Suprapubic skin (tissue), 4 donors: ENCODE data around the gene ERGIC3. TPM values are rescaled to one million over a fixed set of nuclear protein-coding genes. Genes with fewer than 3 reads are reported as not detected.
A peak's percentile ranks its signal among the peaks of the same experiment; 100 is the strongest.
"Not testable (repeated sequence)": the region's sequence is repeated elsewhere in the genome, so short reads cannot be mapped to it uniquely, and the experiment has no call there.

Source experiments
- DNase-seq, 2 donors: peaks; one replicate each; pipeline ENCODE4 v3.0.0-alpha.2; 2019; ENCODE audit warnings: low spot score in 2 of 2
- H3K27ac ChIP-seq: fragments of 200-600 bp; sonication (generic); one replicate; pipeline ENCODE4 v1.5.1; 2019
- H3K27me3 ChIP-seq: fragments of 200-600 bp; sonication (generic); one replicate; pipeline ENCODE4 v1.5.1; 2019
- H3K36me3 ChIP-seq: fragments of 200-600 bp; sonication (generic); one replicate; pipeline ENCODE4 v1.5.1; 2019
- H3K4me1 ChIP-seq: fragments of 200-600 bp; sonication (generic); one replicate; pipeline ENCODE4 v1.5.1; 2019
- H3K4me3 ChIP-seq: fragments of 200-600 bp; sonication (generic); one replicate; pipeline ENCODE4 v1.5.1; 2019; ENCODE audit warnings: mild to moderate bottlenecking
- H3K9me3 ChIP-seq: fragments of 200-600 bp; sonication (generic); one replicate; pipeline ENCODE4 v1.5.1; 2019
- EP300 ChIP-seq: sonication (generic); formaldehyde crosslinking; IDR thresholded peaks from one replicate; pipeline ENCODE4 v1.6.1; 2017; ENCODE audit warnings: antibody characterized with exemption
- POLR2A ChIP-seq, 2 donors: fragments of 450-650 bp; IDR thresholded peaks; one replicate each; pipeline ENCODE4 v1.6.1; 2017; ENCODE audit warnings: antibody characterized with exemption in 2 of 2, mild to moderate bottlenecking in 2 of 2, moderate library complexity in 2 of 2
- POLR2AphosphoS5 ChIP-seq, 3 donors: sonication (generic); formaldehyde crosslinking; IDR thresholded peaks; one replicate each; pipeline ENCODE4 v1.6.1; 2017; ENCODE audit warnings: antibody characterized with exemption in 3 of 3
- WGBS: methylation state at CpG from one replicate; pipeline ENCODE4 v1.1.5; 2018; 5-methylcytosine and 5-hydroxymethylcytosine counted together
- total RNA-seq, 4 donors: library from RNA; depleted of rRNA; stranded (reverse); fragments of >200 nt; gene quantifications; one replicate each; pipeline ENCODE4 v1.1.0, GENCODE V29; 2016
- TF ChIP-seq, protein P1 (sequence below), 2 donors: fragments of 200-600 bp in 1 of 2; fragments of 450-650 bp in 1 of 2; sonication (generic) in 1 of 2; IDR thresholded peaks; one replicate each; pipeline ENCODE4 v1.5.1; 2016 to 2019; ENCODE audit warnings: antibody characterized with exemption in 2 of 2, mild to moderate bottlenecking in 1 of 2, moderate library complexity in 1 of 2

The ERGIC3 gene
- total RNA-seq, 4 donors from 2014 or later = 154 to 256 (median 225) TPM

DNA sequence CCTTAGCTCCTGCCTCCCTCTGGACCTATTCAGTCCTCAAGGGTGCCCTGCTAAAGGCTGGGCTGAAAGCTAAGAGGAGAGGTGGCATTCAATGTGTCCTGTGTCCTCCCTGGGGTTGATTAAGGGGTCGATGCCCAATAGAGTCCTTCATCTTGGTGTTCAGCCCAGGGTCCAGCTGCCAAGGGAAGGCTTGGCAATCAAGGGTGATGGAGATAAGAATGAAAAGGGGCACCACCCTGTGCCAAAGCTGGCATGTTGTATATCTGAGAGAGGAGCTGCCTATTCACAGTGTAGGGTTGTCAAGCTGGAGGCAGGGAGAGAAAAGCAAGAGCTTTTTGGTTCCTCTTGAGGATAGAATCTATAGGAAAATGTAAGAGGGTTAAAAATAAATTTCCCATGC lies 24.8 kb upstream of the ERGIC3 start:
- 65% methylated on average over 1 of the region's 1 CpG for WGBS
- Histone ChIP-seq H3K9me3 (no peaks in the 10 kb centered on the region), H3K4me3 (no peak overlapping the region), H3K27me3 (no peaks in the 10 kb centered on the region), H3K36me3 (peaks cover 30% of the 10 kb centered on the region), H3K27ac (no peak overlapping the region), H3K4me1 (no peaks in the 10 kb centered on the region)
- DNase-seq = no peak
- TF ChIP-seq EP300 = no peak
- TF ChIP-seq POLR2AphosphoS5 (IDR thresholded peaks at IDR 0.05) = no peak
- TF ChIP-seq, protein P1, sequence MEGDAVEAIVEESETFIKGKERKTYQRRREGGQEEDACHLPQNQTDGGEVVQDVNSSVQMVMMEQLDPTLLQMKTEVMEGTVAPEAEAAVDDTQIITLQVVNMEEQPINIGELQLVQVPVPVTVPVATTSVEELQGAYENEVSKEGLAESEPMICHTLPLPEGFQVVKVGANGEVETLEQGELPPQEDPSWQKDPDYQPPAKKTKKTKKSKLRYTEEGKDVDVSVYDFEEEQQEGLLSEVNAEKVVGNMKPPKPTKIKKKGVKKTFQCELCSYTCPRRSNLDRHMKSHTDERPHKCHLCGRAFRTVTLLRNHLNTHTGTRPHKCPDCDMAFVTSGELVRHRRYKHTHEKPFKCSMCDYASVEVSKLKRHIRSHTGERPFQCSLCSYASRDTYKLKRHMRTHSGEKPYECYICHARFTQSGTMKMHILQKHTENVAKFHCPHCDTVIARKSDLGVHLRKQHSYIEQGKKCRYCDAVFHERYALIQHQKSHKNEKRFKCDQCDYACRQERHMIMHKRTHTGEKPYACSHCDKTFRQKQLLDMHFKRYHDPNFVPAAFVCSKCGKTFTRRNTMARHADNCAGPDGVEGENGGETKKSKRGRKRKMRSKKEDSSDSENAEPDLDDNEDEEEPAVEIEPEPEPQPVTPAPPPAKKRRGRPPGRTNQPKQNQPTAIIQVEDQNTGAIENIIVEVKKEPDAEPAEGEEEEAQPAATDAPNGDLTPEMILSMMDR (IDR thresholded peaks at IDR 0.05) = no peak
- TF ChIP-seq POLR2A (IDR thresholded peaks at IDR 0.05) = no peak

DNA sequence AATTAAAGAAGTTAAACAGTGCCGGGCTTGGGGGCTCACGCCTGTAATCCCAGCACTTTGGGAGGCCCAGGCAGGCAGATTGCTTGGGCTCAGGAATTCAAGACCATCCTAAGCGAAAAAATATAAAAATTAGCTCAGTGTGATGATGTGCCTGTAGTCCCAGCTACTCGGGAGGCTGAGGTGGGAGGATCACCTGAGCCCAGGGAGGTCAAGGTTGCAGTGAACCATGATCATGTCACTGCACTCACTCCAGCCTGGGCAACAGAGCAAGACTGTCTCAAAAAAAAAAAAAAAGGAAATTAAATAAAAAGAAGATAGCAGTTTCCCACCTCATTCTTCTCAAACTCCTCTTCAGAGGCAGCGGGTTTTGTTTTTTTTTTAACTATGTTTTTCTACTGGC lies 24.1 kb upstream of the ERGIC3 start:
- not testable (repeated sequence) for H3K4me3 ChIP-seq, H3K27me3 ChIP-seq, H3K27ac ChIP-seq, H3K4me1 ChIP-seq, H3K9me3 ChIP-seq, DNase-seq
- WGBS = 80% methylated on average over 5 of the region's 5 CpGs
- peaks cover 24% of the 10 kb centered on the region for H3K36me3 ChIP-seq

DNA sequence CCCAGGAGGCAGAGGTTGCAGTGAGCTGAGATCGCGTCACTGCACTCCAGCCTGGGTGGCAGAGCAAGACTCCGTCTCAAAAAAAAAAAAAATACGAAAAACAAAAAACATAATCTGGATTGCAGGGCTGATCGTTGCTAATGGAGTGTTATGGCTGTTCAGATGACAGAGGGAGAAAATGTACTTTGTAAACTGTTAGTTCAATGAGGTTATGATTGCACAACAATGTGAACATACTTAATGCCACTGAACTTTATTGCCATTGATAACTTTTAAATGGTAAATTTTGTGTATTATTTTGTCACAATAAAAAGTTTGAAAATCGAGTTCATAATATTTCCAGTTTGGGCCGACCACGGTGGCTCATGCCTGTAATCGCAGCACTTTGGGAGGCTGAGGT lies 22.9 kb upstream of the ERGIC3 start:
- Histone ChIP-seq H3K27me3 (no peaks in the 10 kb centered on the region), H3K36me3 (peaks cover 14% of the 10 kb centered on the region), H3K9me3 (no peaks in the 10 kb centered on the region), H3K4me1 (no peaks in the 10 kb centered on the region), H3K4me3 (no peak overlapping the region), H3K27ac (no peak overlapping the region)
- WGBS = 85% methylated on average over 9 of the region's 9 CpGs
- no peak for TF ChIP-seq POLR2AphosphoS5 (IDR thresholded peaks at IDR 0.05)
- TF ChIP-seq POLR2A (IDR thresholded peaks at IDR 0.05) = no peak
- TF ChIP-seq EP300 = no peak
- TF ChIP-seq, protein P1 (IDR thresholded peaks at IDR 0.05) = no peak
- DNase-seq = no peak

DNA sequence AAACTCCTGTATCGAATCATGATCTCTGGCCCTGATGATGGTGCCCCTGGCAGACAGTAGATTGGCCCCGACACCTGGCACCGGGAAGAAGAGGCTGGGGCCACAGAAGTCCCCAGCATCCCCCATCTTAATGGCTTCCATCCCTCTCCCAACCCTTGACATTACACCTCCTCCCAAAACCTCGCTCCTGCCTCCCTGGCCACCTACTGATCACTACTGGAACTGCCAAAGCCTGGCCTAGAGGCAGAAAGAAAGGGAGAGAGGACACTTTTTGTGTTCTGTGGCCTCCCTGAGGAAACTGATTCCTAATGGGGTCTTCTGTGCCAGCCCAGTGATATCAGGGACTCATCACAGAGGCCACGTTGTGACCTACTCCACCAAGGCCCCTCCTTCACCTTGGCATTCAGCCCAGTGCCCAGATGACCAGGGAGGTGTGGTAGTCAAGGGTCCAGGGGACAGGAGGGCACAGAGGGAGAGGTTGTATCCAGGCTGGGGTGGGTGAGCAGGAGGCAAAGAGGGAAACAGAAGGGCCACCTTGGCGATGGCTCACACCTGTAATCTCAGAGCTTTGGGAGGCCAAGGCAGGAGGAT lies 18.5 kb upstream of the ERGIC3 start:
- TF ChIP-seq POLR2A (IDR thresholded peaks at IDR 0.05) = no peak
- TF ChIP-seq, protein P1 (IDR thresholded peaks at IDR 0.05) = peak in 1 of 2 donors; percentile 45
- TF ChIP-seq POLR2AphosphoS5 (IDR thresholded peaks at IDR 0.05) = no peak
- TF ChIP-seq EP300 = no peak
- Histone ChIP-seq H3K4me1 (no peaks in the 10 kb centered on the region), H3K27me3 (no peaks in the 10 kb centered on the region), H3K9me3 (no peaks in the 10 kb centered on the region), H3K36me3 (no peaks in the 10 kb centered on the region), H3K4me3 (no peak overlapping the region), H3K27ac (no peak overlapping the region)
- DNase-seq = no peak
- WGBS = 73% methylated on average over 6 of the region's 6 CpGs

DNA sequence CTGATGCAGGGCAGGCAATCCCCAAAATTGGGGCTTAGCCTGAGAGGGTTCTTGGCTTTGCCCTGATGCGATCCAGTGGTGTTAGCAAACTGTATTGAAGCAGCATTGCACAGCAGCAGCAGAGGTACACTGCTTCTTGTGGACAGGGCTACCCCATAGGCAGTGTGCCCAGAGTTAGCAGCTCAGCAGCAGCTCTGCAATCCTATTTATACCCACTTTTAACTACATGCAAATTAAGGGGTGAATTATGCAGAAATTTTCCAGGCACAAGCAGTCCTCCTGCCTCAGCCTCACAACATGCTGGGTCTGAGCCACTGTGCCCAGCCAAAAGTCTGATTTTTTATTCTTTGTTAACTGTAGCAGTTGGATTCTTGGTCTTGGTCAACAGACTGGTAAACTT lies 16.2 kb upstream of the ERGIC3 start:
- H3K9me3 ChIP-seq = no peaks in the 10 kb centered on the region
- no peak for DNase-seq
- no peak for TF ChIP-seq POLR2A (IDR thresholded peaks at IDR 0.05)
- TF ChIP-seq, protein P1 (IDR thresholded peaks at IDR 0.05) = no peak
- TF ChIP-seq EP300 = no peak
- no peak for TF ChIP-seq POLR2AphosphoS5 (IDR thresholded peaks at IDR 0.05)
- no peaks in the 10 kb centered on the region for H3K36me3 ChIP-seq
- no peak overlapping the region for H3K4me3 ChIP-seq
- WGBS = 67% methylated on average over 1 of the region's 1 CpG
- no peaks in the 10 kb centered on the region for H3K4me1 ChIP-seq
- no peaks in the 10 kb centered on the region for H3K27me3 ChIP-seq
- H3K27ac ChIP-seq = no peak overlapping the region
